Colonic mucosa (tissue), 4 donors: ENCODE measurements around the gene GMDS. TPM values are rescaled to one million over a fixed set of nuclear protein-coding genes. Genes with fewer than 3 reads are reported as not detected.

Source experiments
- DNase-seq: peaks from one replicate; pipeline ENCODE4 v3.0.0-alpha.2; 2020
- H3K27ac ChIP-seq: fragments of 200-600 bp; one replicate; pipeline ENCODE4 v1.8.0; 2021
- H3K27me3 ChIP-seq: fragments of 200-600 bp; one replicate; pipeline ENCODE4 v1.8.0; 2021
- H3K36me3 ChIP-seq: fragments of 200-600 bp; one replicate; pipeline ENCODE4 v1.8.0; 2021
- H3K4me1 ChIP-seq: fragments of 200-600 bp; one replicate; pipeline ENCODE4 v1.8.0; 2021; ENCODE audit warnings: mild to moderate bottlenecking
- H3K4me3 ChIP-seq: fragments of 200-600 bp; one replicate; pipeline ENCODE4 v1.8.0; 2021
- H3K9ac ChIP-seq, 2 donors: one replicate each; pipeline ENCODE4 v1.7.0; 2013; ENCODE audit warnings: control low read depth in 2 of 2, low read depth in 2 of 2, low read length in 2 of 2
- H3K9me3 ChIP-seq: fragments of 200-600 bp; one replicate; pipeline ENCODE4 v1.8.0; 2021
- intact Hi-C: fragments of 100-400 bp; cut with DNase I; formaldehyde crosslinking; loops from one replicate; pipeline ENCODE4 v1.14.1; 2022
- total RNA-seq, 2 donors: library from RNA; stranded (reverse); fragmentation: NEBNext Ultra II Directional in 1 of 2; extraction: Animal tissue kit (Norgen Biotek cat#: 25700) in 1 of 2; gene quantifications; one replicate each; pipeline ENCODE4 v1.2.1, GENCODE V29; 2021
- TF ChIP-seq, protein P1 (sequence below): fragments of 200-600 bp; IDR thresholded peaks from one replicate; pipeline ENCODE4 v1.8.0; 2022; ENCODE audit warnings: antibody characterized with exemption, mild to moderate bottlenecking
- donor health status: healthy.
- donor health status: DM: no; HTN: no; CAD: no.
- donor health status: DM: no; HTN: no; CAD: no.

Gene GMDS
- total RNA-seq, 2 donors from 2014 or later, result 247 to 272 TPM

DNA sequence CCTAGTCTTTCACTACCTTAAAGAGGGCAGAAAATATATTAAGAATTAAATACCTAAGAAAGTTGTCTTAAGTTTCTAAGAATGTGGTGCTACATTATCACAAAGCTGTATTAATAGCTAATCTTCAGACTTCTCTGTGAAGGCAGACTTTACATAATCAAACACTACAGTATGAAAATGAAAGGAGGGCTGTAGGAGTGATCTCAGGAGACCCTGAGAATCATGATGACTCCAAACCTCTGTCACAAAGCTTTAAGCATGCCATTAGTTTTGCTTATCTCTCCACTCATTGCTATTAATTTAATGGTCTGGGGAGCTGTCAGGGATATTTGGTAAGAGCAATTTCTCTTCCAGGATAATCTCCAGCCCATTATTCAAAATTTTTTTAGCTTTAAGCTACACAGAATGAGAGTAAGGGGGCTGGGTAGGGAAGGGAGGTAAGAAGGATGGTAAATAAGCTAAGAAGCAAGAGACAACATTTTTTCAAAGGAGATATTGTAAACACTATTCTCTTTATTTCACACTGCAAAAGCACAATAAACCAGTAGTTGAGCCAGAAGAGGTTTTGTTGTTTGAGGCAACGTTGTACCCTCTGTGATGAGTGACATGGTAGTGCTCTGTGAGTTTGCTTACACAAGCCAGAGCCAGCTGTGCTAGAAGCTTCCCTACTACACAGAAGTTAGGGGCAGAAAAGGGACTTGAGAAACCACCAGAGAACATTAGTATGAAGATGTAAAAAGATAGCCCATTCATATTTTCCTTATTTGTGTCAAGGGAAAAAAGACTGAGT lies 258.8 kb downstream of the GMDS start:
- H3K9ac ChIP-seq, result no peak overlapping the region
- H3K9me3 ChIP-seq, result no peaks in the 10 kb centered on the region
- TF ChIP-seq, protein P1, sequence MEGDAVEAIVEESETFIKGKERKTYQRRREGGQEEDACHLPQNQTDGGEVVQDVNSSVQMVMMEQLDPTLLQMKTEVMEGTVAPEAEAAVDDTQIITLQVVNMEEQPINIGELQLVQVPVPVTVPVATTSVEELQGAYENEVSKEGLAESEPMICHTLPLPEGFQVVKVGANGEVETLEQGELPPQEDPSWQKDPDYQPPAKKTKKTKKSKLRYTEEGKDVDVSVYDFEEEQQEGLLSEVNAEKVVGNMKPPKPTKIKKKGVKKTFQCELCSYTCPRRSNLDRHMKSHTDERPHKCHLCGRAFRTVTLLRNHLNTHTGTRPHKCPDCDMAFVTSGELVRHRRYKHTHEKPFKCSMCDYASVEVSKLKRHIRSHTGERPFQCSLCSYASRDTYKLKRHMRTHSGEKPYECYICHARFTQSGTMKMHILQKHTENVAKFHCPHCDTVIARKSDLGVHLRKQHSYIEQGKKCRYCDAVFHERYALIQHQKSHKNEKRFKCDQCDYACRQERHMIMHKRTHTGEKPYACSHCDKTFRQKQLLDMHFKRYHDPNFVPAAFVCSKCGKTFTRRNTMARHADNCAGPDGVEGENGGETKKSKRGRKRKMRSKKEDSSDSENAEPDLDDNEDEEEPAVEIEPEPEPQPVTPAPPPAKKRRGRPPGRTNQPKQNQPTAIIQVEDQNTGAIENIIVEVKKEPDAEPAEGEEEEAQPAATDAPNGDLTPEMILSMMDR, result no peak
- H3K4me1 ChIP-seq, result no peaks in the 10 kb centered on the region
- intact Hi-C loops, result no loop called here
- no peak for DNase-seq
- H3K27me3 ChIP-seq, result no peaks in the 10 kb centered on the region
- H3K27ac ChIP-seq, result no peak overlapping the region
- H3K36me3 ChIP-seq, result no peaks in the 10 kb centered on the region
- H3K4me3 ChIP-seq, result no peak overlapping the region

DNA sequence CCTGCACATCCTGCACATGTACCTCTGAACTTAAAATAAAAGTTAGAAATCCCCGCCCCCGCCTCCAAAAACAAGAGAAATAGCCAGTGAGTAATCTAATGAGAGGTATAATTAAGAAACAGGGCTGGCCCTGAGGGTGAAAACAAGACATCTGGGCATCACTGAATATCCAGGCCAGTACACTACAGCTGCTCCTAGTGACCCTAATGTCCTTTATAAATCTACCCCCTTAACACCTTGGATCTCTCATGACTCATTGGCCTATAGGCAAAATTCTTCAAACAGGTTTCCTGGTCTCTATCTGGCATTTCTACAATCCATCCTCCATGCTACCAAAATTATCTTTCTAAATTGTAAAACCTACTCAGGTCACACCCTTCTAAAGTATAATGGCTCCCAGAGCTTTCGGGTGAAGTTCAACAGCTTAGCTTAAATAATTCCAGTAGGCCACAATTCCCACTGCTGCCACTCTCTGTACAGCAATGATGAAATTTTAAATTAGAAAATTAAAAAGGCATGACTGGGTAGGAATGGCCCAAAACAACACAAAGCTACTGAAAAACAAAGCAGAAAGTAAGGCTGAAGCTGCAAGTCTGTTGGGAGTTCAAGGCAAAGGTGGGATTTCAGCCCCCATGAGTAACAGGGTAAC lies 260.9 kb downstream of the GMDS start:
- Histone ChIP-seq H3K36me3 (no peaks in the 10 kb centered on the region), H3K27me3 (no peaks in the 10 kb centered on the region), H3K27ac (no peak overlapping the region), H3K4me3 (no peak overlapping the region), H3K9me3 (no peaks in the 10 kb centered on the region), H3K9ac (no peak overlapping the region), H3K4me1 (no peaks in the 10 kb centered on the region)
- no peak for DNase-seq
- TF ChIP-seq, protein P1, result no peak
- intact Hi-C loops, result no loop called here

DNA sequence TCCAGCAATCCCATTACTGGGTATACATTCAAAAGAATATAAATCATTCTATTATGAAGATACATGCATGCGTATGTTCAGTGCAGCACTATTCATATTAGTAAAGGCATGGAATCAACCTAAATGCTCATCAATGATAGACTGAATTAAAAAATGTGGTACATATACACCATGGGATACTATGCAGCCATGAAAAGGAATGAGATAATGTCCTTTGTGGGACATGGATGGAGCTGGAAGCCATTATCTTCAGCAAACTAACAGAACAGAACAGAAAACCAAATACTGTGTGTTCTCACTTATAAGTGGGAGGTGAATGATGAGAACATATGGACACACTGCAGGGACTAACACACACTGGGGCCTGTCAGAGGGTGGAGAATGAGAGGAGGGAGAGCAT lies 261.6 kb downstream of the GMDS start:
- Histone ChIP-seq H3K36me3 (no peaks in the 10 kb centered on the region), H3K9ac (no peak overlapping the region), H3K4me1 (no peaks in the 10 kb centered on the region), H3K27me3 (no peaks in the 10 kb centered on the region), H3K27ac (no peak overlapping the region), H3K9me3 (no peaks in the 10 kb centered on the region), H3K4me3 (no peak overlapping the region)
- no peak for DNase-seq
- intact Hi-C loops, result no loop called here
- TF ChIP-seq, protein P1, result no peak

DNA sequence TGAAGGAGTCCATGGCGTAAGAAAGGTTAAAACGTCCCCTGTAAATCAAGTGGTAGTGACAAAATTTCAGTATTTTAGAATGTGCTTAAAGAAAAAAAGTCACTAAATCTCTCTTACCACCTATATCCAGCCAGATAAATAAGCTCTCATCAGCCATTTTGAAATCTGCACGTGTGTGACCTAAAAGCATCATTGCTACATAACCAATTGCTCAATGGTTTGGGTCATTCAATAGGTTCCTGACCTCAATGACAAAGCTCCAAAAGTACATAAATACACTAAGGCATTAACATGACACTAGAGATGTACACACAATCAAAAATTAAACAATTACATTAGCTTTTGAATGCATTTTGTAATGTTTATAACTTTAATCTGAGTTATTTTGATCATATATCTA lies 272.4 kb downstream of the GMDS start:
- no peak overlapping the region for H3K27ac ChIP-seq
- intact Hi-C loops, result no loop called here
- TF ChIP-seq, protein P1, result no peak
- no peaks in the 10 kb centered on the region for H3K27me3 ChIP-seq
- H3K4me1 ChIP-seq, result no peaks in the 10 kb centered on the region
- H3K36me3 ChIP-seq, result no peaks in the 10 kb centered on the region
- H3K9me3 ChIP-seq, result no peaks in the 10 kb centered on the region
- no peak for DNase-seq
- no peak overlapping the region for H3K4me3 ChIP-seq
- H3K9ac ChIP-seq, result no peak overlapping the region

DNA sequence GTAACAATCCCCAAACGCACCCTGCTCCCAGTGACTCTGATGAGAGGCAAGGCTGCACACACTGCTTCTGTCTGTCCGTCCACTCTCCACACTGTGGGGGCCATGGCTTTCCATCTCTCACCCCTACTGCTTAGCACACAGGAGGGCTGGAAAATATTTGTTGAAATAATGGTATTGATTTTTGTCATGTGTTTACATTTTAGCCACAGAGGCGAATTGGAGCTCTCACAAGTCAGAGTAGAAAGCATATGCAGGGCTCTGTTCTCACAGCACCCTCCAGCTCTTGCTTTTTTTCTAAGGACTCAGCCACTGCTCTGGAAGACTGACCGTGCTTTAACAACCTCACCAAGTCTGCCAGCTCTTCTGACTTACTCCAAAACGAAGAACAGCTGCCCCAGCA lies 273.8 kb downstream of the GMDS start:
- Histone ChIP-seq H3K36me3 (no peaks in the 10 kb centered on the region), H3K27ac (no peak overlapping the region), H3K27me3 (no peaks in the 10 kb centered on the region), H3K4me1 (no peaks in the 10 kb centered on the region), H3K9me3 (no peaks in the 10 kb centered on the region), H3K9ac (no peak overlapping the region), H3K4me3 (no peak overlapping the region)
- TF ChIP-seq, protein P1, result no peak
- intact Hi-C loops, result no loop called here
- no peak for DNase-seq
